WTC11 (cell line): ENCODE data around the gene CCP110. TPM values are rescaled to one million over a fixed set of nuclear protein-coding genes. Genes with fewer than 3 reads are reported as not detected.

Experiments used
- ATAC-seq: fragments of 200-7000 bp; cut with Tn5 transposase; 2 replicates; pipeline ENCODE4 v1.10.0; 2021; ENCODE audit warnings: mild to moderate bottlenecking, moderate library complexity
- CTCF ChIA-PET: fragments of 300-600 bp; sonication (Branson Sonifier 250); formaldehyde crosslinking; loops from one replicate; lab custom pipeline; 2021; ENCODE audit warnings: antibody characterized with exemption; lab: Charles Lee
- POLR2A ChIA-PET: fragments of 350-600 bp; sonication (Branson Sonifier 250); formaldehyde crosslinking; loops from one replicate; lab custom pipeline; 2021; ENCODE audit warnings: antibody characterized with exemption; lab: Charles Lee
- DNase-seq: peaks from one replicate; pipeline ENCODE4 v3.0.0; 2021; ENCODE audit warnings: low spot score
- H3K27ac Mint-ChIP-seq: 2 replicates; pipeline ENCODE4 v1.8.0; 2021; ENCODE audit warnings: mixed read lengths
- H3K27me3 Mint-ChIP-seq: 2 replicates; pipeline ENCODE4 v1.8.0; 2021; ENCODE audit warnings: low read depth, mild to moderate bottlenecking, moderate library complexity, mixed read lengths
- H3K36me3 Mint-ChIP-seq: 2 replicates; pipeline ENCODE4 v1.8.0; 2021; ENCODE audit warnings: mixed read lengths
- H3K4me1 Mint-ChIP-seq: 2 replicates; pipeline ENCODE4 v1.8.0; 2022; ENCODE audit warnings: mixed read lengths
- H3K4me3 Mint-ChIP-seq: 2 replicates; pipeline ENCODE4 v1.8.0; 2021; ENCODE audit warnings: mild to moderate bottlenecking, moderate library complexity, mixed read lengths
- H3K9me3 Mint-ChIP-seq: 2 replicates; pipeline ENCODE4 v1.8.0; 2021; ENCODE audit warnings: mixed read lengths
- CBFB ChIP-seq: sonication (generic); formaldehyde crosslinking; IDR thresholded peaks from 2 replicates; pipeline ENCODE4 v1.8.1; 2022; ENCODE audit warnings: mild to moderate bottlenecking, low read depth, missing genetic modification reagents
- CREB1 ChIP-seq: sonication (generic); formaldehyde crosslinking; IDR thresholded peaks from 2 replicates; pipeline ENCODE4 v1.8.0; 2023; ENCODE audit warnings: mild to moderate bottlenecking, missing genetic modification reagents
- CREM ChIP-seq: sonication (generic); formaldehyde crosslinking; IDR thresholded peaks from 2 replicates; pipeline ENCODE4 v1.8.1; 2022; ENCODE audit warnings: mild to moderate bottlenecking, missing genetic modification reagents, moderate library complexity
- E2F1 ChIP-seq: sonication (generic); formaldehyde crosslinking; IDR thresholded peaks from 2 replicates; pipeline ENCODE4 v1.8.0; 2022; ENCODE audit warnings: mild to moderate bottlenecking, missing genetic modification reagents
- JUN ChIP-seq: sonication (generic); formaldehyde crosslinking; IDR thresholded peaks from 2 replicates; pipeline ENCODE4 v1.8.0; 2023; ENCODE audit warnings: mild to moderate bottlenecking, missing genetic modification reagents
- MXD4 ChIP-seq: fragments of 250-450 bp; sonication (Bioruptor Pico); IDR thresholded peaks from 2 replicates; pipeline ENCODE4 v1.8.0; 2021; ENCODE audit warnings: mild to moderate bottlenecking, moderate library complexity, borderline replicate concordance
- NR2C2 ChIP-seq: sonication (generic); formaldehyde crosslinking; IDR thresholded peaks from 2 replicates; pipeline ENCODE4 v1.8.0; 2022; ENCODE audit warnings: mild to moderate bottlenecking, missing genetic modification reagents
- PRDM15 ChIP-seq: sonication (generic); formaldehyde crosslinking; IDR thresholded peaks from 2 replicates; pipeline ENCODE4 v1.8.0; 2022; ENCODE audit warnings: missing genetic modification reagents
- PRRX2 ChIP-seq: fragments of 250-450 bp; sonication (Bioruptor Pico); IDR thresholded peaks from 2 replicates; pipeline ENCODE4 v1.8.0; 2021; ENCODE audit warnings: mild to moderate bottlenecking
- SOX15 ChIP-seq: fragments of 250-450 bp; sonication (Bioruptor Pico); IDR thresholded peaks from 2 replicates; pipeline ENCODE4 v1.9.0; 2021; ENCODE audit warnings: mild to moderate bottlenecking
- SP1 ChIP-seq: sonication (generic); formaldehyde crosslinking; conservative IDR thresholded peaks from 2 replicates; pipeline ENCODE4 v1.8.1; 2022; ENCODE audit warnings: missing genetic modification reagents
- TEAD1 ChIP-seq: sonication (generic); formaldehyde crosslinking; IDR thresholded peaks from 2 replicates; pipeline ENCODE4 v1.8.0; 2022; ENCODE audit warnings: mild to moderate bottlenecking, missing genetic modification reagents
- USF1 ChIP-seq: sonication (generic); formaldehyde crosslinking; IDR thresholded peaks from 2 replicates; pipeline ENCODE4 v1.8.0; 2022; ENCODE audit warnings: mild to moderate bottlenecking, missing genetic modification reagents
- ZMAT4 ChIP-seq: fragments of 250-450 bp; sonication (Bioruptor Pico); IDR thresholded peaks from 2 replicates; pipeline ENCODE4 v1.9.0; 2021; ENCODE audit warnings: mild to moderate bottlenecking
- ZNF138 ChIP-seq: sonication (generic); formaldehyde crosslinking; conservative IDR thresholded peaks from 2 replicates; pipeline ENCODE4 v1.8.1; 2022; ENCODE audit warnings: mild to moderate bottlenecking, moderate library complexity, missing genetic modification reagents
- ZNF317 ChIP-seq: sonication (generic); formaldehyde crosslinking; IDR thresholded peaks from 2 replicates; pipeline ENCODE4 v1.8.1; 2023; ENCODE audit warnings: low read depth, mild to moderate bottlenecking, moderate library complexity, missing genetic modification reagents, borderline replicate concordance
- ZNF416 ChIP-seq: fragments of 250-450 bp; sonication (Bioruptor Pico); IDR thresholded peaks from 2 replicates; pipeline ENCODE4 v1.9.0; 2021; ENCODE audit warnings: mild to moderate bottlenecking, inconsistent platforms
- total RNA-seq: library from RNA; stranded (reverse); gene quantifications from 3 replicates; pipeline ENCODE4 v1.2.3, GENCODE V29; 2021
- TF ChIP-seq, protein P1 (sequence below): fragments of 250-450 bp; sonication (Bioruptor Pico); IDR thresholded peaks from 2 replicates; pipeline ENCODE4 v1.9.0; 2021; ENCODE audit warnings: mild to moderate bottlenecking, borderline replicate concordance
- TF ChIP-seq, protein P2 (sequence below): fragments of 250-450 bp; sonication (Bioruptor Pico); IDR thresholded peaks from 2 replicates; pipeline ENCODE4 v1.8.0; 2021; ENCODE audit warnings: mild to moderate bottlenecking

Gene CCP110
- total RNA-seq, 1 experiment from 2014 or later, result 23.9 TPM

GRCh38 chr16:19548144-19548543, 24.4 kb downstream of the CCP110 start (continued):
- TF ChIP-seq NR2C2 (CRISPR knock-in tag) (no peak), PRRX2 (CRISPR knock-in tag) (no peak), SP1 (CRISPR knock-in tag) (no peak), USF1 (CRISPR knock-in tag) (no peak), E2F1 (no peak), ZMAT4 (CRISPR knock-in tag) (no peak)

DNA sequence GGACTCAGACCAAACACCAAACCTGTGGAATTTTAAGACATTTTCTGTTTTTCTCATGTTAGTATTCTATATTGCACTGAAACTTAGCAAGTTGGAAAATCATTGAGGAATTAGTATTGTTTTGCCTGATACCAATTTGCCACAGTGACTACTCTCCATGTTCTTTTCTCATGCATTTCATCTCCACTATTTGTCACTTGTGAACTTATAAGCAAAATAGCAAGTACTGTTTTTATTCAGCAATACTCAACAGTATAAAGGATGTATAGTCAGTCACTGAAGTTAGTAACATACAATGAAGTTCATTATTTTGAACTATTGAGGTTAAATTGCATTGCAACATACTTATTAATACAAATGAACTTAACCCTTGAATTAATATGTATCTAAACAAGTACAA, 25.9 kb downstream of the CCP110 start:
- POLR2A ChIA-PET, result no interaction called here
- H3K27ac Mint-ChIP-seq, result no peak overlapping the region
- CTCF ChIA-PET, result no interaction called here

More for the DNA sequence above, 25.9 kb downstream of the CCP110 start:
- Mint-ChIP-seq H3K4me1 (peaks cover 3% of the 10 kb centered on the region; the same call in 1 of the 2 replicates), H3K27me3 (no peaks in the 10 kb centered on the region), H3K9me3 (no peaks in the 10 kb centered on the region), H3K4me3 (no peak overlapping the region), H3K36me3 (peaks cover 23% of the 10 kb centered on the region)
- no peak for ATAC-seq
- no peak for DNase-seq
- no peak for TF ChIP-seq CREB1 (CRISPR knock-in tag)
- no peak for TF ChIP-seq CREM (CRISPR knock-in tag)
- TF ChIP-seq JUN (CRISPR knock-in tag), result no peak
- TF ChIP-seq PRDM15, result no peak
- TF ChIP-seq ZNF317, result no peak
- no peak for TF ChIP-seq CBFB
- no peak for TF ChIP-seq MXD4 (CRISPR knock-in tag)
- TF ChIP-seq, protein P1, sequence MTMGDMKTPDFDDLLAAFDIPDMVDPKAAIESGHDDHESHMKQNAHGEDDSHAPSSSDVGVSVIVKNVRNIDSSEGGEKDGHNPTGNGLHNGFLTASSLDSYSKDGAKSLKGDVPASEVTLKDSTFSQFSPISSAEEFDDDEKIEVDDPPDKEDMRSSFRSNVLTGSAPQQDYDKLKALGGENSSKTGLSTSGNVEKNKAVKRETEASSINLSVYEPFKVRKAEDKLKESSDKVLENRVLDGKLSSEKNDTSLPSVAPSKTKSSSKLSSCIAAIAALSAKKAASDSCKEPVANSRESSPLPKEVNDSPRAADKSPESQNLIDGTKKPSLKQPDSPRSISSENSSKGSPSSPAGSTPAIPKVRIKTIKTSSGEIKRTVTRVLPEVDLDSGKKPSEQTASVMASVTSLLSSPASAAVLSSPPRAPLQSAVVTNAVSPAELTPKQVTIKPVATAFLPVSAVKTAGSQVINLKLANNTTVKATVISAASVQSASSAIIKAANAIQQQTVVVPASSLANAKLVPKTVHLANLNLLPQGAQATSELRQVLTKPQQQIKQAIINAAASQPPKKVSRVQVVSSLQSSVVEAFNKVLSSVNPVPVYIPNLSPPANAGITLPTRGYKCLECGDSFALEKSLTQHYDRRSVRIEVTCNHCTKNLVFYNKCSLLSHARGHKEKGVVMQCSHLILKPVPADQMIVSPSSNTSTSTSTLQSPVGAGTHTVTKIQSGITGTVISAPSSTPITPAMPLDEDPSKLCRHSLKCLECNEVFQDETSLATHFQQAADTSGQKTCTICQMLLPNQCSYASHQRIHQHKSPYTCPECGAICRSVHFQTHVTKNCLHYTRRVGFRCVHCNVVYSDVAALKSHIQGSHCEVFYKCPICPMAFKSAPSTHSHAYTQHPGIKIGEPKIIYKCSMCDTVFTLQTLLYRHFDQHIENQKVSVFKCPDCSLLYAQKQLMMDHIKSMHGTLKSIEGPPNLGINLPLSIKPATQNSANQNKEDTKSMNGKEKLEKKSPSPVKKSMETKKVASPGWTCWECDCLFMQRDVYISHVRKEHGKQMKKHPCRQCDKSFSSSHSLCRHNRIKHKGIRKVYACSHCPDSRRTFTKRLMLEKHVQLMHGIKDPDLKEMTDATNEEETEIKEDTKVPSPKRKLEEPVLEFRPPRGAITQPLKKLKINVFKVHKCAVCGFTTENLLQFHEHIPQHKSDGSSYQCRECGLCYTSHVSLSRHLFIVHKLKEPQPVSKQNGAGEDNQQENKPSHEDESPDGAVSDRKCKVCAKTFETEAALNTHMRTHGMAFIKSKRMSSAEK (CRISPR knock-in tag), result no peak
- TF ChIP-seq, protein P2, sequence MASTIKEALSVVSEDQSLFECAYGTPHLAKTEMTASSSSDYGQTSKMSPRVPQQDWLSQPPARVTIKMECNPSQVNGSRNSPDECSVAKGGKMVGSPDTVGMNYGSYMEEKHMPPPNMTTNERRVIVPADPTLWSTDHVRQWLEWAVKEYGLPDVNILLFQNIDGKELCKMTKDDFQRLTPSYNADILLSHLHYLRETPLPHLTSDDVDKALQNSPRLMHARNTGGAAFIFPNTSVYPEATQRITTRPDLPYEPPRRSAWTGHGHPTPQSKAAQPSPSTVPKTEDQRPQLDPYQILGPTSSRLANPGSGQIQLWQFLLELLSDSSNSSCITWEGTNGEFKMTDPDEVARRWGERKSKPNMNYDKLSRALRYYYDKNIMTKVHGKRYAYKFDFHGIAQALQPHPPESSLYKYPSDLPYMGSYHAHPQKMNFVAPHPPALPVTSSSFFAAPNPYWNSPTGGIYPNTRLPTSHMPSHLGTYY (CRISPR knock-in tag), result no peak
- TF ChIP-seq USF1 (CRISPR knock-in tag), result no peak
- no peak for TF ChIP-seq ZNF416 (CRISPR knock-in tag)
- TF ChIP-seq TEAD1, result no peak
- TF ChIP-seq SOX15 (CRISPR knock-in tag), result no peak
- no peak for TF ChIP-seq ZNF138
